HG02852 (cell line): ENCODE results near the gene TRPC4.

ENCODE experiments used
- ATAC-seq: cut with Tn5 transposase; IDR thresholded peaks from one replicate; pipeline ENCODE4 v1.9.1; 2021; ENCODE audit warnings: mild to moderate bottlenecking, moderate library complexity; ENCODE audit not compliant: unreplicated experiment

The TRPC4 gene

GRCh38 chr13:37869756-37870488 lies at the start of gene TRPC4:
Gene TRPC4 (minus strand): TSS chr13:37869772. CDS start chr13:37783333, 86,439 bp downstream.
- no peak for ATAC-seq

- ATAC-seq = no peak
Measured at GRCh38 chr13:37918751-37919150, 49.2 kb upstream of the TRPC4 start.

GRCh38 chr13:37918116-37918714 lies 48.6 kb upstream of the TRPC4 start:
- ATAC-seq = no peak

- no peak for ATAC-seq
Measured at GRCh38 chr13:37914781-37915391, 45.3 kb upstream of the TRPC4 start.

- no peak for ATAC-seq
Measured at GRCh38 chr13:37910790-37911189, 41.2 kb upstream of the TRPC4 start.

- no peak for ATAC-seq
Measured at GRCh38 chr13:37906880-37907279, 37.3 kb upstream of the TRPC4 start.

- no peak for ATAC-seq
Measured at GRCh38 chr13:37905736-37906135, 36.2 kb upstream of the TRPC4 start.

GRCh38 chr13:37899753-37900152 lies 30.2 kb upstream of the TRPC4 start:
- ATAC-seq = no peak

- ATAC-seq = no peak
Measured at GRCh38 chr13:37893321-37893720, 23.7 kb upstream of the TRPC4 start.

- ATAC-seq = no peak
Measured at GRCh38 chr13:37889820-37890219, 20.2 kb upstream of the TRPC4 start.

GRCh38 chr13:37889102-37889501 lies 19.5 kb upstream of the TRPC4 start:
- ATAC-seq = no peak

- no peak for ATAC-seq
Measured at GRCh38 chr13:37886879-37887278, 17.3 kb upstream of the TRPC4 start.

GRCh38 chr13:37884674-37885073 lies 15.1 kb upstream of the TRPC4 start:
- ATAC-seq = no peak

GRCh38 chr13:37884026-37884425 lies 14.5 kb upstream of the TRPC4 start:
- ATAC-seq = no peak

GRCh38 chr13:37878921-37879320 lies 9.3 kb upstream of the TRPC4 start:
- no peak for ATAC-seq

GRCh38 chr13:37878496-37878895 lies 8.9 kb upstream of the TRPC4 start:
- no peak for ATAC-seq

GRCh38 chr13:37870895-37871550 lies 1.5 kb upstream of the TRPC4 start:
- no peak for ATAC-seq

GRCh38 chr13:37870489-37870845 lies 895 bp upstream of the TRPC4 start:
- ATAC-seq = no peak

- ATAC-seq = no peak
Measured at GRCh38 chr13:37869506-37869755, 141 bp downstream of the TRPC4 start.

- no peak for ATAC-seq
Measured at GRCh38 chr13:37868691-37869505, 674 bp downstream of the TRPC4 start.

GRCh38 chr13:37863708-37864107 lies 5.9 kb downstream of the TRPC4 start:
- ATAC-seq = no peak
